ENCODE data around the gene POLE4. TPM values are rescaled to one million over a fixed set of nuclear protein-coding genes. Genes with fewer than 3 reads are reported as not detected.

POLE4 gene
- total RNA-seq, 1 experiment from 2014 or later = 53.9 TPM

GRCh38 chr2:75012080-75012479 is 53.6 kb downstream of the POLE4 start:
- peak; percentile 11 for DNase-seq

GRCh38 chr2:75018162-75018561 is 59.7 kb downstream of the POLE4 start:
- no peak overlapping the region for H3K4me3 ChIP-seq
- H3K36me3 ChIP-seq = no peaks in the 10 kb centered on the region
- DNase-seq = no peak
- no peaks in the 10 kb centered on the region for H3K27me3 ChIP-seq
- no peaks in the 10 kb centered on the region for H3K9me3 ChIP-seq

More at GRCh38 chr2:75012080-75012479, 53.6 kb downstream of the POLE4 start:
- Histone ChIP-seq H3K9me3 (no peaks in the 10 kb centered on the region), H3K27me3 (no peaks in the 10 kb centered on the region), H3K36me3 (no peaks in the 10 kb centered on the region), H3K4me3 (no peak overlapping the region)

Other genes with a start within 250 kb of the POLE4 start
- 27.8 and 28.9 TPM in 2 replicates for gene HK2, start 124.5 kb upstream of the POLE4 start, total RNA-seq (2014; rRNA removed; shearing (Covaris generic); ENCODE audit: low replicate concordance)
- gene TACR1, start 240.9 kb downstream of the POLE4 start, total RNA-seq (2014; rRNA removed; shearing (Covaris generic); ENCODE audit: low replicate concordance) = not detected in 2 replicates

Measured in MG63 (cell line).